Lower leg skin (tissue), 3 donors: Measurements from ENCODE around the gene ATCAY.

Source experiments
- POLR2A ChIP-seq, 2 donors: fragments of 450-650 bp; IDR thresholded peaks; one replicate each; pipeline ENCODE4 v1.6.1; 2016 to 2017; ENCODE audit warnings: antibody characterized with exemption in 2 of 2, mild to moderate bottlenecking in 1 of 2, moderate library complexity in 1 of 2
- TF ChIP-seq, protein P1 (sequence below), 3 donors: fragments of 450-650 bp; IDR thresholded peaks; one replicate each; pipeline ENCODE4 v1.5.1; 2016; ENCODE audit warnings: antibody characterized with exemption in 3 of 3, mild to moderate bottlenecking in 3 of 3, moderate library complexity in 2 of 3

DNA sequence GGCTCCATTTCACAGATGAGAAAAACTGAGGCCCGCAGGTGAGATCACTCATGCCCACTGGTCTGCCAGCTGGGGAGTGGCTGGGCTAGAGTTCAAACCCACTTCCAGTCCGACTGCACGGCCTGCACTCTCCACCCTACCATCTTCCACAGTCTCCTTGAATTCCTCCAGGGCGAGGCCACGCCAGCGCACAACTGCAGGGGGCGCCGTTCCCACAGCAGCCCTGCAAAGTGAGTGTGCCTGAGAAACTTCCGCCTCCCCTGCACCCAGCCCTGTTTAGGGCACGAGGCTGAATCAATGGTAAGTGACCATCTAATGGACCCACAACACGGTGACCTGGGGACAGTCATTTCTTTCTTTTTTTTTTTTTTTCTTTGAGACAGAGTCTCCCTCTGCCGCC, 829 bp upstream of the ATCAY start:
- no peak for TF ChIP-seq POLR2A (IDR thresholded peaks at IDR 0.05)
- TF ChIP-seq, protein P1, sequence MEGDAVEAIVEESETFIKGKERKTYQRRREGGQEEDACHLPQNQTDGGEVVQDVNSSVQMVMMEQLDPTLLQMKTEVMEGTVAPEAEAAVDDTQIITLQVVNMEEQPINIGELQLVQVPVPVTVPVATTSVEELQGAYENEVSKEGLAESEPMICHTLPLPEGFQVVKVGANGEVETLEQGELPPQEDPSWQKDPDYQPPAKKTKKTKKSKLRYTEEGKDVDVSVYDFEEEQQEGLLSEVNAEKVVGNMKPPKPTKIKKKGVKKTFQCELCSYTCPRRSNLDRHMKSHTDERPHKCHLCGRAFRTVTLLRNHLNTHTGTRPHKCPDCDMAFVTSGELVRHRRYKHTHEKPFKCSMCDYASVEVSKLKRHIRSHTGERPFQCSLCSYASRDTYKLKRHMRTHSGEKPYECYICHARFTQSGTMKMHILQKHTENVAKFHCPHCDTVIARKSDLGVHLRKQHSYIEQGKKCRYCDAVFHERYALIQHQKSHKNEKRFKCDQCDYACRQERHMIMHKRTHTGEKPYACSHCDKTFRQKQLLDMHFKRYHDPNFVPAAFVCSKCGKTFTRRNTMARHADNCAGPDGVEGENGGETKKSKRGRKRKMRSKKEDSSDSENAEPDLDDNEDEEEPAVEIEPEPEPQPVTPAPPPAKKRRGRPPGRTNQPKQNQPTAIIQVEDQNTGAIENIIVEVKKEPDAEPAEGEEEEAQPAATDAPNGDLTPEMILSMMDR (IDR thresholded peaks at IDR 0.05) = no peak
